ENCODE data around the gene SP1.
"Not testable (repeated sequence)": the region's sequence is repeated elsewhere in the genome, so short reads cannot be mapped to it uniquely, and the experiment has no call there.

The SP1 gene

GRCh38 chr12:53399896-53400295, 19.9 kb downstream of the SP1 start:
- Histone ChIP-seq H3K27ac (ENCODE audit: low read depth, low read length, poor library complexity, severe bottlenecking) (no peak overlapping the region), H2AFZ (ENCODE audit: low read length) (no peak overlapping the region), H3K79me2 (ENCODE audit: insufficient read depth, low read length) (peaks cover 29% of the 10 kb centered on the region), H3K9me2 (ENCODE audit: low read depth, low read length) (no peaks in the 10 kb centered on the region), H3K27me3 (ENCODE audit: insufficient read depth, low read length) (no peaks in the 10 kb centered on the region), H4K20me1 (ENCODE audit: insufficient read depth, low read length) (no peaks in the 10 kb centered on the region), H3K36me3 (ENCODE audit: insufficient read depth, low read length) (peaks cover 14% of the 10 kb centered on the region), H3K4me1 (ENCODE audit: insufficient read depth, low read length, severe bottlenecking) (peaks cover 4% of the 10 kb centered on the region), H3K9ac (ENCODE audit: low read length) (no peak overlapping the region), H3K4me2 (ENCODE audit: low read length) (no peak overlapping the region), H3K9me3 (ENCODE audit: low read length) (no peaks in the 10 kb centered on the region), H3F3A (ENCODE audit: insufficient read depth, low read length) (no peaks in the 10 kb centered on the region), H3K4me3 (ENCODE audit: low read depth, low read length, poor library complexity, severe bottlenecking) (no peak overlapping the region)
- TF ChIP-seq, protein P1, sequence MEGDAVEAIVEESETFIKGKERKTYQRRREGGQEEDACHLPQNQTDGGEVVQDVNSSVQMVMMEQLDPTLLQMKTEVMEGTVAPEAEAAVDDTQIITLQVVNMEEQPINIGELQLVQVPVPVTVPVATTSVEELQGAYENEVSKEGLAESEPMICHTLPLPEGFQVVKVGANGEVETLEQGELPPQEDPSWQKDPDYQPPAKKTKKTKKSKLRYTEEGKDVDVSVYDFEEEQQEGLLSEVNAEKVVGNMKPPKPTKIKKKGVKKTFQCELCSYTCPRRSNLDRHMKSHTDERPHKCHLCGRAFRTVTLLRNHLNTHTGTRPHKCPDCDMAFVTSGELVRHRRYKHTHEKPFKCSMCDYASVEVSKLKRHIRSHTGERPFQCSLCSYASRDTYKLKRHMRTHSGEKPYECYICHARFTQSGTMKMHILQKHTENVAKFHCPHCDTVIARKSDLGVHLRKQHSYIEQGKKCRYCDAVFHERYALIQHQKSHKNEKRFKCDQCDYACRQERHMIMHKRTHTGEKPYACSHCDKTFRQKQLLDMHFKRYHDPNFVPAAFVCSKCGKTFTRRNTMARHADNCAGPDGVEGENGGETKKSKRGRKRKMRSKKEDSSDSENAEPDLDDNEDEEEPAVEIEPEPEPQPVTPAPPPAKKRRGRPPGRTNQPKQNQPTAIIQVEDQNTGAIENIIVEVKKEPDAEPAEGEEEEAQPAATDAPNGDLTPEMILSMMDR (IDR thresholded peaks at IDR 0.05; ENCODE audit: low read length): no peak
- TF ChIP-seq EZH2 (IDR thresholded peaks at IDR 0.05; ENCODE audit: borderline replicate concordance, low read length): no peak

DNA sequence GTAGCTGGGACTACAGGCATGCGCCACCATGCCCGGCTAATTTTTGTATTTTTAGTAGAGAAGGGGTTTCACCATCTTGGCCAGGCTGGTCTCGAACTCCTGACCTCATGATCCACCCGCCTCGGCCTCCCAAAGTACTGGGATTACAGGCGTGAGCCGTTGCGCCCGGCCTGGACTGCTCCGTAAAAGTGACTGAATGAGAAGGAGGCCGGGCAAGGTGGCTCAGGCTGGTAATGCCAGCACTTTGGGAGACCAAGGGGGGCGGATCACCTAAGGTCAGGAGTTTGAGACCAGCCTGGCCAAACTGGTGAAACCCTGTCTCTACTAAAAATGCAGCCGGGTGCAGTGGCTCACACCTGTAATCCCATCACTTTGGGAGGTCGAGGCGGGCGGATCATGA, 22.4 kb downstream of the SP1 start:
- H2AFZ ChIP-seq (ENCODE audit: low read length); H3K4me3 ChIP-seq (ENCODE audit: low read depth, low read length, poor library complexity, severe bottlenecking); H3K9ac ChIP-seq (ENCODE audit: low read length); H4K20me1 ChIP-seq (ENCODE audit: insufficient read depth, low read length); H3K27me3 ChIP-seq (ENCODE audit: insufficient read depth, low read length); H3K9me2 ChIP-seq (ENCODE audit: low read depth, low read length); H3K4me1 ChIP-seq (ENCODE audit: insufficient read depth, low read length, severe bottlenecking); H3K4me2 ChIP-seq (ENCODE audit: low read length); H3K27ac ChIP-seq (ENCODE audit: low read depth, low read length, poor library complexity, severe bottlenecking); H3F3A ChIP-seq (ENCODE audit: insufficient read depth, low read length); H3K9me3 ChIP-seq (ENCODE audit: low read length): not testable (repeated sequence)
- peaks cover 27% of the 10 kb centered on the region for H3K36me3 ChIP-seq (ENCODE audit: insufficient read depth, low read length)
- peaks cover 22% of the 10 kb centered on the region for H3K79me2 ChIP-seq (ENCODE audit: insufficient read depth, low read length)

DNA sequence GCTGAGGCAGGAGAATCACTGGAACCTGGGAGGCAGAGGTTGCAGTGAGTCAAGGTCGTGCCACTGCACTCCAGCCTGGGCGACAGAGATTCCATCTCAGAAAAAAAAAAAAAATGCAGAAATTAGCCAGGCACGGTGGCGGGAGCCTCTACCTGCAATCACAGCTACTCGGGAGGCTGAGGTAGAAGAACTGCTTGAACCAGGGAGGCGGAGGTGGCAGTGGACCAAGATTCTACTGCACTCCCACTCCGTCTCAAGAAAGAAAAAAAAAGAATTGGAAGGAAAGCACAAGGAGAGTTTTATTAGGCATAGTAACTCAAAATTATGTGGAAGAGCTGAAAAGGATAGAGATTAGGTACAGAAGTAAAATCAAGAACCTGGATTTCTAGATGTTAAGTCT, 22.9 kb downstream of the SP1 start:
- Histone ChIP-seq H3F3A (ENCODE audit: insufficient read depth, low read length) (no peaks in the 10 kb centered on the region), H3K4me2 (ENCODE audit: low read length) (no peak overlapping the region), H3K27ac (ENCODE audit: low read depth, low read length, poor library complexity, severe bottlenecking) (no peak overlapping the region), H3K36me3 (ENCODE audit: insufficient read depth, low read length) (peaks cover 28% of the 10 kb centered on the region), H3K9me3 (ENCODE audit: low read length) (no peaks in the 10 kb centered on the region), H3K27me3 (ENCODE audit: insufficient read depth, low read length) (no peaks in the 10 kb centered on the region), H3K79me2 (ENCODE audit: insufficient read depth, low read length) (peaks cover 18% of the 10 kb centered on the region), H2AFZ (ENCODE audit: low read length) (no peak overlapping the region), H3K4me1 (ENCODE audit: insufficient read depth, low read length, severe bottlenecking) (no peaks in the 10 kb centered on the region), H3K4me3 (ENCODE audit: low read depth, low read length, poor library complexity, severe bottlenecking) (no peak overlapping the region), H3K9ac (ENCODE audit: low read length) (no peak overlapping the region), H3K9me2 (ENCODE audit: low read depth, low read length) (no peaks in the 10 kb centered on the region), H4K20me1 (ENCODE audit: insufficient read depth, low read length) (no peaks in the 10 kb centered on the region)
- no peak for TF ChIP-seq EZH2 (IDR thresholded peaks at IDR 0.05; ENCODE audit: borderline replicate concordance, low read length)
- TF ChIP-seq, protein P1 (IDR thresholded peaks at IDR 0.05; ENCODE audit: low read length): no peak

GRCh38 chr12:53410951-53411350, 31.0 kb downstream of the SP1 start:
- no peaks in the 10 kb centered on the region for H3K79me2 ChIP-seq (ENCODE audit: insufficient read depth, low read length)
- no peak overlapping the region for H3K4me3 ChIP-seq (ENCODE audit: low read depth, low read length, poor library complexity, severe bottlenecking)
- H4K20me1 ChIP-seq (ENCODE audit: insufficient read depth, low read length): no peaks in the 10 kb centered on the region
- H3K4me2 ChIP-seq (ENCODE audit: low read length): no peak overlapping the region
- H2AFZ ChIP-seq (ENCODE audit: low read length): no peak overlapping the region
- H3K36me3 ChIP-seq (ENCODE audit: insufficient read depth, low read length): peaks cover 69% of the 10 kb centered on the region
- H3K9me2 ChIP-seq (ENCODE audit: low read depth, low read length): no peaks in the 10 kb centered on the region
- no peaks in the 10 kb centered on the region for H3K27me3 ChIP-seq (ENCODE audit: insufficient read depth, low read length)
- H3K27ac ChIP-seq (ENCODE audit: low read depth, low read length, poor library complexity, severe bottlenecking): no peak overlapping the region
- peaks cover 5% of the 10 kb centered on the region for H3K4me1 ChIP-seq (ENCODE audit: insufficient read depth, low read length, severe bottlenecking)
- no peak overlapping the region for H3K9ac ChIP-seq (ENCODE audit: low read length)
- H3K9me3 ChIP-seq (ENCODE audit: low read length): no peaks in the 10 kb centered on the region
- TF ChIP-seq EZH2 (IDR thresholded peaks at IDR 0.05; ENCODE audit: borderline replicate concordance, low read length): no peak
- TF ChIP-seq, protein P1 (IDR thresholded peaks at IDR 0.05; ENCODE audit: low read length): no peak
- H3F3A ChIP-seq (ENCODE audit: insufficient read depth, low read length): no peaks in the 10 kb centered on the region
